Mucosa of gallbladder (tissue), 1 donor: ENCODE data around the gene CDKN1A. TPM values are rescaled to one million over a fixed set of nuclear protein-coding genes. Genes with fewer than 3 reads are reported as not detected.

Experiments used
- total RNA-seq: library from RNA; stranded (reverse); gene quantifications from one replicate; pipeline ENCODE4 v1.2.1, GENCODE V29; 2021
- donor health status: DM: no; HTN: no; CAD: no.

The CDKN1A gene
- total RNA-seq, 1 donor from 2014 or later, result 71.2 TPM

Other genes starting within 250 kb of the CDKN1A start
- gene PXT1, start 235.9 kb upstream of the CDKN1A start, total RNA-seq, result not detected
- 37.2 TPM for gene KCTD20, start 235.7 kb upstream of the CDKN1A start, total RNA-seq
- 41.6 TPM for gene STK38, start 131.2 kb upstream of the CDKN1A start, total RNA-seq
- gene SRSF3, start 84.4 kb upstream of the CDKN1A start, total RNA-seq, result 190 TPM
- gene RAB44, start 19.1 kb downstream of the CDKN1A start, total RNA-seq, result 0.75 TPM
- 1.3 TPM for gene CPNE5, start 160.7 kb downstream of the CDKN1A start, total RNA-seq
- gene PPIL1, start 196.1 kb downstream of the CDKN1A start, total RNA-seq, result 16.0 TPM
- 69.9 TPM for gene C6orf89, start 207.2 kb downstream of the CDKN1A start, total RNA-seq